ENCODE data around the gene GARNL3. TPM values are rescaled to one million over a fixed set of nuclear protein-coding genes. Genes with fewer than 3 reads are reported as not detected.

GARNL3 gene
- total and polyA plus RNA-seq, 2 donors (not counting 1 experiment from before 2014, with no cell fraction given), result 1.5 to 12.6 TPM

GRCh38 chr9:127341152-127341551 lies 76.6 kb downstream of the GARNL3 start:
- no peaks in the 10 kb centered on the region for H3K4me1 Mint-ChIP-seq
- no peak overlapping the region for H3K4me3 Mint-ChIP-seq
- H3K9me3 ChIP-seq (ENCODE audit: control extremely low read depth in 1 of 3, control insufficient read depth in 2 of 3, insufficient read depth in 1 of 3, low read length in 2 of 3), result no peaks in the 10 kb centered on the region
- no peak overlapping the region for H3K4me3 ChIP-seq (ENCODE audit: control extremely low read depth in 1 of 5, extremely low read depth in 1 of 5, insufficient read depth in 1 of 5, low read depth in 2 of 5, low read length in 4 of 5)
- no peak for DNase-seq
- ATAC-seq (ENCODE audit: low read depth), result no peak
- no peaks in the 10 kb centered on the region for H3K4me1 ChIP-seq (ENCODE audit: control insufficient read depth in 2 of 2, insufficient read depth in 2 of 2, low read length in 2 of 2)
- no peaks in the 10 kb centered on the region for H3K79me2 ChIP-seq (ENCODE audit: control insufficient read depth, insufficient read depth, low read length)
- H2AFZ ChIP-seq (ENCODE audit: insufficient read depth, low read depth, low read length, poor library complexity, severe bottlenecking), result no peak overlapping the region
- no peaks in the 10 kb centered on the region for H3K27me3 Mint-ChIP-seq
- TF ChIP-seq CTCF (IDR thresholded peaks at IDR 0.05) (no peak), EZH2 (IDR thresholded peaks at IDR 0.05; ENCODE audit: borderline replicate concordance, insufficient read depth, low read depth, low read length, poor library complexity, severe bottlenecking) (no peak)
- no peak overlapping the region for H3K4me2 ChIP-seq (replicated peaks; ENCODE audit: low read depth, low read length, poor library complexity, severe bottlenecking)
- H3K27ac Mint-ChIP-seq, result no peak overlapping the region
- H3K27ac ChIP-seq (ENCODE audit: low read length in 2 of 2), result no peak overlapping the region
- no peaks in the 10 kb centered on the region for H3K9me3 Mint-ChIP-seq (ENCODE audit: insufficient read depth)
- H3K36me3 ChIP-seq (replicated peaks in 1 of 2; ENCODE audit: control extremely low read depth in 1 of 2, control insufficient read depth in 1 of 2, extremely low read depth in 1 of 2, insufficient read depth in 2 of 2, low read length in 1 of 2), result no peaks in the 10 kb centered on the region
- POLR2A ChIA-PET, result no interaction called here
- WGBS (ENCODE audit: insufficient coverage), result 96% methylated on average over 3 of the region's 3 CpGs
- no peaks in the 10 kb centered on the region for H4K20me1 ChIP-seq (ENCODE audit: control insufficient read depth, insufficient read depth, low read length, poor library complexity, severe bottlenecking)
- no peaks in the 10 kb centered on the region for H3K27me3 ChIP-seq (replicated peaks in 1 of 4; ENCODE audit: control extremely low read depth in 1 of 4, control insufficient read depth in 3 of 4, insufficient read depth in 4 of 4, low read length in 3 of 4)
- intact Hi-C loops (cut with micrococcal nuclease), result no loop called here
- no peak overlapping the region for H3K9ac ChIP-seq (ENCODE audit: low read length)
- CTCF ChIA-PET, result no interaction called here

GRCh38 chr9:127344368-127345000 lies 79.9 kb downstream of the GARNL3 start:
- no peak for TF ChIP-seq CTCF (IDR thresholded peaks at IDR 0.05)
- no peak for TF ChIP-seq EZH2 (IDR thresholded peaks at IDR 0.05; ENCODE audit: borderline replicate concordance, insufficient read depth, low read depth, low read length, poor library complexity, severe bottlenecking)
- DNase-seq, result no peak

More at GRCh38 chr9:127344368-127345000, 79.9 kb downstream of the GARNL3 start:
- no peaks in the 10 kb centered on the region for H3K27me3 Mint-ChIP-seq
- Histone ChIP-seq H3K27me3 (replicated peaks in 1 of 4; ENCODE audit: control extremely low read depth in 1 of 4, control insufficient read depth in 3 of 4, insufficient read depth in 4 of 4, low read length in 3 of 4) (no peaks in the 10 kb centered on the region), H3K27ac (ENCODE audit: low read length in 2 of 2) (no peak overlapping the region), H3K9ac (ENCODE audit: low read length) (no peak overlapping the region), H3K9me3 (ENCODE audit: control extremely low read depth in 1 of 3, control insufficient read depth in 2 of 3, insufficient read depth in 1 of 3, low read length in 2 of 3) (no peaks in the 10 kb centered on the region), H3K4me2 (replicated peaks; ENCODE audit: low read depth, low read length, poor library complexity, severe bottlenecking) (no peak overlapping the region), H3K4me1 (ENCODE audit: control insufficient read depth in 2 of 2, insufficient read depth in 2 of 2, low read length in 2 of 2) (no peaks in the 10 kb centered on the region), H3K79me2 (ENCODE audit: control insufficient read depth, insufficient read depth, low read length) (no peaks in the 10 kb centered on the region), H3K36me3 (replicated peaks in 1 of 2; ENCODE audit: control extremely low read depth in 1 of 2, control insufficient read depth in 1 of 2, extremely low read depth in 1 of 2, insufficient read depth in 2 of 2, low read length in 1 of 2) (no peaks in the 10 kb centered on the region), H2AFZ (ENCODE audit: insufficient read depth, low read depth, low read length, poor library complexity, severe bottlenecking) (no peak overlapping the region), H4K20me1 (ENCODE audit: control insufficient read depth, insufficient read depth, low read length, poor library complexity, severe bottlenecking) (no peaks in the 10 kb centered on the region), H3K4me3 (ENCODE audit: control extremely low read depth in 1 of 5, extremely low read depth in 1 of 5, insufficient read depth in 1 of 5, low read depth in 2 of 5, low read length in 4 of 5) (no peak overlapping the region)
- H3K4me1 Mint-ChIP-seq, result no peaks in the 10 kb centered on the region
- no peak overlapping the region for H3K27ac Mint-ChIP-seq
- ChIA-PET POLR2A (no interaction called here), CTCF (interaction anchor here (0.8 kb wide), 1 partner anchor 8 kb away, joined by 3 read pairs; no protein-coding TSS in a partner anchor)
- intact Hi-C loops (cut with micrococcal nuclease), result no loop called here
- ATAC-seq (ENCODE audit: low read depth), result no peak
- 90% methylated on average over 7 of the region's 7 CpGs for WGBS (ENCODE audit: insufficient coverage)
- no peak overlapping the region for H3K4me3 Mint-ChIP-seq
- no peaks in the 10 kb centered on the region for H3K9me3 Mint-ChIP-seq (ENCODE audit: insufficient read depth)
